Activated T-helper 1 cell treated with anti-CD3 and anti-CD28 coated beads, Interleukin-2, amount 50 U/mL, for 16 hours (primary cell): Measurements from ENCODE around the gene GLI1.

Experiments
- DNase-seq, 2 donors: peaks; one replicate each; pipeline ENCODE4 v3.0.0-alpha.2; 2020; ENCODE audit warnings: low read depth in 1 of 2, low spot score in 1 of 2

GLI1 gene

DNA sequence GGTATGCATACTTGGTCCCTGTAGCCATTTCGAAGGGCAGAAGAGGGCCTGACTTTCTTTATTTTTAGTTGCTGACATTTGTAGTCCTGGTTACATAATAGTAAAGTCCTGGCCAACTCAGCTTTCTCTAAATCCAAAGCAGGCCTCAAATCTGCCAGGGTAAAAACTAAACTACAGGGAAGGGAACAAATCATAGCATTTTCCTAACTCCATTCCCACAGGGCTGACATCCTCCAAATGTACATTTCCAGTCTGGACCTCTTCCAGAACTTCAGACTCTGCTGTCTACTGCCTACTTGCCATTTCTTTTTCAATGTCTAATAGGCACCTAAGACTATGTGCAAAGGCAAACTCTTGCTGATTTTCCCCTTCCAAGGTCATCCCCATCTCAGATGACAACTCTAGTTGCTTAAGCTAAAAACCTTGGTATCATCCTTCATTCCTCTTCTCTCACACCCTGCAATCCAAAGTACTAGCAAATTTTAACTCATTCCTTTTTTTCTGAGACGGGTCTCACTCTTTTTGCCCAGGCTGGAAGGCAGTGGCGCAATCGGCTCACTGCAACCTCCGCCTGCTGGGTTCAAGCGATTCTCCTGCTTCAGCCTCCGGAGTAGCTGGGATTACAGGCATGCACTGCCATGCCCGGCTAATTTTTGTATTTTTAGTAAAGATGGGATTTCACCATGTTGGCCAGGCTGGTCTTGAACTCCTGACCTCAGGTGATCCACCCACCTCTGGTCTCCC lies 58.8 kb downstream of the GLI1 start:
- DNase-seq, result no peak

- no peak for DNase-seq
Measured at GRCh38 chr12:57518920-57519795, 59.6 kb downstream of the GLI1 start.

- no peak for DNase-seq
Measured at GRCh38 chr12:57519796-57520052, 60.1 kb downstream of the GLI1 start.

GRCh38 chr12:57520053-57520818 lies 60.7 kb downstream of the GLI1 start, which contains the start of gene DDIT3:
Gene DDIT3 (minus strand): TSS chr12:57520514. CDS start chr12:57517406, 3,108 bp downstream.
- peak; percentile 99 for DNase-seq

DNA sequence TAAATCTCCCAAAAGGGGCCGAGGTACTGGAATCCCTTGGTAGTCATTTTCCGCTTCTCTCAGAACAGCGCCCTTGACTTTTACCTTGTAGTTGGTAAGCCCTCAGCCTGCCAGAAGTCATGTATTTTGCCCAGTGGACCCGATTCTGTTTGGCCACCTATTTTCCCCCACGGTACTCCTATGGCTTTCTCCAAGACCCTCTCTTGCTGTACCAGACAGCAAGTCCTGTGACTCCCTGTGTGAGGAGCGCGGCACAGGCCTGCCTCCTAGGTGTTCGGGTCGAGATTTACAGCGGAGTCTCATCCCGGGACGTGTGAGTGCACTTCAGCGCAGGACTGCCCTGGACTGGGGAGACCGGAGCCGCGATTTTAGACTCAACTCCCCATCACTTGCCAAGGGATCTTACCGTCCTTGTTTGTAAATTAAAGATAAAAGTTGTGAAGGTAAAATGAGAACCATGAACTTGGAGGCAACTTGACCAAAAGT lies 62.0 kb downstream of the GLI1 start:
- DNase-seq, result no peak
